Right lung (tissue), 10 donors: Measurements from ENCODE around the gene USH1C. TPM values are rescaled to one million over a fixed set of nuclear protein-coding genes. Genes with fewer than 3 reads are reported as not detected.

Source experiments
- DNase-seq, 2 donors: peaks; one replicate each; pipeline ENCODE4 v3.0.0-alpha.2; 2013
- long read RNA-seq, 8 donors: transcript quantifications; one replicate each; lab custom pipeline, GENCODE V29; 2026
- polyA plus RNA-seq, 5 donors: library from polyadenylated mRNA; unstranded; fragments of 120-200 nt; gene quantifications; one replicate each; pipeline versions ENCODE4 v1.2.1 to v1.2.3, GENCODE V29; 2013; ENCODE audit warnings: inconsistent platforms in 1 of 5, low replicate concordance in 1 of 5; ENCODE audit not compliant: insufficient read length in 5 of 5, insufficient read depth in 1 of 5

The USH1C gene
- polyA plus RNA-seq = under 1 TPM; 0.26 to 0.88 (median 0.33) TPM
- long read RNA-seq, donor 1, partial matches to known transcripts = 0 of 2 reads
- long read RNA-seq, donor 1, other reads (novel, unspliced or antisense) = 0 of 2 reads
- long read RNA-seq, donor 2 = 0 reads
- long read RNA-seq, donor 3 = 0 reads
- long read RNA-seq, donor 4 = 0 reads
- long read RNA-seq, donor 5, partial matches to known transcripts = 0 of 1 reads
- long read RNA-seq, donor 5, other reads (novel, unspliced or antisense) = 0 of 1 reads
- long read RNA-seq, donor 6 = 0 reads
- long read RNA-seq, donor 7 = 0 reads
- long read RNA-seq, donor 8 = 0 reads

DNA sequence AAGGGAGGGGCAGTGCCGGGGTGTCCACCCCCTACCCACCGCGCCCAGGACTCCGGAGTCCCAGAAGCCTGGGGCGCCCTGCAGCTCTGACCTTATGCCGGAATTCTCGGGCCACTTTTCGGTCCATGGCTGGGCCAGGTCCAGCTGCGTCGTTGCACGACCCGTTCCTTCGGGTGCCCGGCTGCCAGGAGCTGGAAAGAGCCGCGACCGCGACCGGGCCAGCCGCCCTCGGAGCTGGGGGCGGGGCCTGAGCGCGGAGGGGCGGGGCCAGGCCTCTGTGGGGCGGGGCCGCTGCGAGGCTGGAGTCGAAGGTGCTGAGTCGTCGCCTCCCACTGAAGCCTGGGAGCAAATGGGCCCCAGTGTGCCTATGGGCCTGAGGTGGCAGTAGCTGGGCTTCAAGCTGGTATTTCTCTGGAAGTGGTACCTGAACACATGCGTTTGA, at the start of gene USH1C:
USH1C (minus strand) TSS at position 236 of the 442 bp plus-strand sequence; CDS start at position 127, 109 bp downstream.
- no peak for DNase-seq

DNA sequence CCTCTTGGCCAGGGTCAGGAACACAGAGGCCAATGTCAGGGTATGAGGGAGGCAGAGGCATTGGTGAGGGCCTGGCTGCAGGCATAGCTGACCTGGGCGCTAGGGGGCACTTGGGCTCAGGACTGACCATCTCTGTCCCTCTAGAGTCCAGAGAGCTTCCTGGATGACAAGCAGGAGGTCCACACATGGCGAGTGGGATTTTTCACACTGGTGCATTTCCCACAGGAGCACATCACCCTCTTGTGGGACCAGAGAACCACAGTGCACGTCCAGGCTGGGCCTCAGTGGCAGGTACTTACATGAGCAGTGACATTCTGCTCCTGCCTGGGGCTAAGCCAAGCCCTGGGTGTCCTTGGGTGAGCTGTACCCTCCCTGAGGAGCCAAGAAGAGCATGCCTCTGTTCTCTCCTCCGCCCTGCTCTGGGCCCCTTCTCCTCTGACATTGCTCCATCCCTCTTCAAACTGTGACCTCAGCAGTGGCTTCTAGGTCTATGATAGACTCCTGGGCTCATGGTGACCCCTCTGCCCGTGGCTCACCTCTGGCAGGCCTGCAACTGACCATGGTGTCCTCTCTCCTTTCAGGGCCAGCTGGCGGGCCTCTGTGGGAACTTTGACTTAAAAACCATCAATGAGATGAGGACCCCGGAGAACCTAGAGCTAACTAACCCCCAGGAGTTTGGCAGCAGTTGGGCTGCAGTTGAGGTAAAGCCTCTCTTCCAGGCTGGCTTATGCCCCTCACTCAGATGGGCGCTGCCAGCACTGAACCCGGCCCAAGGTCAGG, 49.4 kb upstream of the USH1C start:
- no peak for DNase-seq

DNA sequence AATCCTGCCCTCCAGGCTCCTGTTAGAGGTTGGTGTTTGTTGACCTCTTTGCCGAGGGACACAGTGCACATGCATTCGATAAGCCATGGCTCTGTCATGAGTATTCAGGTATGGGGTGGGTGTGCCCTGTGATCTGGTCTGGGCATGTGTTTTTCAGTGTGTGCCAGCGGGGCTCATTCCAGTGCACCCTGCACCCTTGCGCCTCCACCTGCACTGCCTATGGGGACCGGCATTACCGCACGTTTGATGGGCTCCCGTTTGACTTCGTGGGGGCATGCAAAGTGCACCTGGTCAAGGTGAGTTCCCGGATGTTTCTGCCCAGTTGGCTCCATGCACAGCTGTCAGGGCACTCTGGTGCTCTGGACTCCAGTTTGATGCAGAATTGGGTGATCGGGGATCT, 47.1 kb upstream of the USH1C start:
- DNase-seq = no peak

DNA sequence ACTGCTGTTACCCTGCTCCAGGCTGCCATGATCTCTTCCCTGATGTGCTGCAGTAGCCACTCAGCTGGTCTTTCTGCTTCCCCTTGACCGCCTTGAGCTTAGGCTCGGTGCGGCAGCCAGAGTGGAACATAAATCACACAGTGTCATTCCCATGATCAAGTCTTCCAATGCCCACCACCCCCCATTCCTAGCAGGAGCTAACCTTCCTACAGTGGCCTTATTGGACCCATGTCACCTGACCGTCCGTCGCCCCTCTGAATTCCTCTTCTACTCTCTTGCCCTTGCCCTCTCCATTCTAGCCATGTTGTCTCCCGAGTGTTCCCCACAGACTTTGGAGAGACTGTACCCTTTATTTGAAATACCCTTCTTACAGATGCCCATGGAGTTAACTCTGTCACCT, 46.2 kb upstream of the USH1C start:
- DNase-seq = no peak

DNA sequence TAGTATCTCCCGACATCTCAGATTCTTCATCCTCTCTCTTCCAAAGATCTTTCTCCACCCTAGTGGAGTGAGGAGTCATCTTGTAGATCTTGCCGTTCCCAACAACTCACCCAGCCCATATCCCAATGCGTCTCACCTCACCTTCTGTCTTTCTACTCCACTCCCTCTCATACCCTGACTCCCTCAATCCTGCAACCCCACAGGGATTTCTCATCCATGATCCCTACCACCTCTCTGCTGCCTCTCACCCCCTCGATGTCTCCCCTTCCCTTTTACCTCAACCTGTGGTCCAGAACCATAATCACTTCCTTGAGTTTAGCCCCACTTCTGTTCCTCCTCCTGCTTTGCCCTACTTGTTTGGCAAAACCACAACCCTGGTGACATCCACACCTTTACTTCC, 44.5 kb upstream of the USH1C start:
- DNase-seq = no peak

DNA sequence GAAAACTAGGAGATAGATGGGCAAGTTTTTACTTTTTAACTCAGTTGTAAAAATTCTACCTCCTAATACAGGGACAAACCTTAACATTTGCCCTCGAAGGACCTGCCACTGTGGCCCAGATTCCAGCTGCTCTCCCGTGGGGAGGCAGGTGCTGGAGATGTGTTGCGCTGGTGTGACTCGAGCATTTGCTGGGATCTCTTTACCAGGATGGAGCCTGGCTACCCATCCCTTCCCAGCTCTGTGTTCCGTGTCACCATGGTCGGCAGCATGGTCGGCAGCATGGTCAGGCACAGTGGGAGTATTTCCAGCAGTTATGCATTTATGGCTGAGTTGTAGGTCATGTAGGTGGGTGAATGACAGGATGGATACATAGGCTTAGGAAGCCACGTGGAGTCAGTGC, 44.0 kb upstream of the USH1C start:
- DNase-seq = no peak

DNA sequence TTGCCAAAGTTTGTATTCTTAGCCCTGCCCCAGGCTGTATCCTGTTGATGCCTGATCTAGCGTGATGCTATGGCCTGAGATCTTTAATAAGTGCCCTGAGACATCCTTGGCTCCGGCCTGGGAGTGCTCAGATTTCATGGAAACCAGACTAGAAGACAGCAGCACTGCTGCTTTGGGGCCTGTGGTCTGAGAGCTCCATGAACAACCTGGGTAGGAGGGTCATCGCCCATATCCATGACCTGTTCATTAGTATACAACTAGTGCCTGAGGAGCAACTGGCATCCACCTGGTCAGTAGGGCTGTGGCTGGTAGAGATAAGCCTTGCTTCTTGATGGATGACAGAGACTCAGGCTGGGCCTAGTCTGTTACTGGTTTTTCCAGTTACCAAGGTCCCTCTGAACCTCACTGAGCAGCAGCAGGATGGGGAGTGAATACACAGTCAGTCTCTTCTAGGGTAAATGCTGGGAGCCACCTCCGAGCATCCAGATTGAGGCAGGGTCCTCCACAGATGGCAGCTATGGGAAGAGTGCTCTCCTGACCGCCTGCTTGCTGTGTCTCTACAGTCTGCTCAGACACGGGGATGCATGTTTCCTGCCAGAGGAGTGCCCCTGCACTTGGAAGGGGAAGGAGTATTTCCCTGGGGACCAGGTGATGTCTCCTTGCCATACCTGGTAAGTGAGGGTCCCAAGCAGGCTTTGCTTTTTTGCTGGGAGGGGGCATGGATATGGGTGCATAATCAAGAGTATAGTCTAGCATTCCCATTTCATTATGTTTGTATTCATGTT, 41.9 kb upstream of the USH1C start:
- DNase-seq = no peak

DNA sequence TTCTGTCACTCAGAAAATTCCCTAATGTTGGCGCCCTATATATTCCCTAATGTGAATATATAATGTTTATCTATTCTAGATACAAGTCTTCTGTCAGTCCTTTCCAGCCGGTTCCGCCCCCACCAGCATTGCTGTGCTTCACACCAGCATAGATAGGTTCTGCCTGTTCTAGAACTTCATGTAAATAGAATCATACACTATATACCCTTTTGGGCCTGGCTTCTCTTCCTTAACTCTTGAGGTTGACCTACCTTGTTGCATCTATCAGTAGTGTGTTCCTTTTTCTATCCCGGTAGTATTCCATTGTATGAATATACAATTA, 37.5 kb upstream of the USH1C start:
- DNase-seq = no peak

DNA sequence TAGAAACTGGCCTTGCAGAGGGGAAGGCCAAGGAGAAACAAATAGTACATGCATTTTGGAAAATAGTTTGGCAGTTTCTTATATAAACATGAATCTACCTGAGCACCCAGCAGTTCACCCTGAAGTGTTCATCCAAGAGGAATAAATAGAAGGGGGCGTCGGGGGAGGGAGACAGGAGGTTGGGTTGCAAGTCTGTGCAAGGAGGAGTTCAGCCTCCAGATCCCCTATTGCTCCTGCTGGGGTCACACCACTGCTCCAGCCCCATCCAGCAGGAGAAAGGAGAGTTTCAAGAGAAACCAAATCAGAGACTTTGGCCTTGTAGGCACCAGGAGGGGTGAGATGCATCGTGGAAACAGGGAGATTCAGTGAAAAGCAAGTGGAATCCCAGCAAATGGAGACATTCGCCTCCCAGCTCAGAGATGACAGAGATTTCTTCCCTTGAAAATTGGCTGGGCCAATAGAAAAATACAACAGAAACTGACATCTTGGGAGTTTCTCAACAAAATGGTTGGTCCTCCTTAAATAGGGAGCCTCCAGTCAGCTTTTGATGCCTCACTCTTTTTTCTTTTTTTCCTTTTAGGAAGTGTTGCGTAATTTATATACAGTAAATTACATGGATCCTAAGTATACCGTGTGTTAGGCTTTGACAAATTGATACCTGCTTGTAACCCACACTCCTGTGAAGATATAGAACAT, 37.0 kb upstream of the USH1C start:
- DNase-seq = no peak

DNA sequence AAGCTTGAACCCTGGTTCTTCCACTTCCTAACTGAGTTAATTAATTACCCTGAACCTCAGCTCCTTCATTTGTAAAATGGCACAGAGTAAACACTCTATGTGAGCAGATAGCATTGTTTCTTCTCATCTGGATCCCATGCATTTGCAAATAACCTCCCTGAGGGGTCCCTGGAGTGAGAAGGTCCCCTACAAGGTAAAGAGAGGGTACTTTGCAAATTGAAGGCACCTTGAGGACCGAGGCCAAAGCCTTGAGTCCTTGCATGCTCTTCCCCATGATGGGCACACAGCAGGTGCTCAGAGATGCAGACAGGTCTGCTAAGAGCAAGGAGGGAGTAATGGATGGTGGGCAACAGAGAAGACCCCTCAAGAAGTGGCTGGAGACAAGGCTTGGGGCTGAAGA, 36.1 kb upstream of the USH1C start:
- DNase-seq = no peak

DNA sequence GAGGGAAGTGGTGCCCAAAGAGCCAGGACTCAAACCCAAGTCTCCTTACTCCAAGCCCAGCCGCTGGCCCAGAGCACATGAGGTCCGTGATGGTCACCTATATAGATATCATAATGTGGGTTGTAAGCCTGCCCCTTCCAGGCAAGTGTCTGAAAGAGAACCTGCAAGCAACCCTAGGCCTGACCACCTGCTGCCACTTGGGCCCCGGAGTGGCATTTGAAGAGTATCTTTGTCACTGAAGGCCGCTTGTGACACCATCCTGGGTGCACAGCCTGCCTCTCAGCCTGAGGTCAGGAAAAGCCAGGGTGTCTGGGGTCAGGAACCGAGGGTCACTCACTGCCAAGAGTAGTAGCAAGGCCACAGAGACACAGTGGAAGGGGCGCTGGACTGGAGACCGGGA, 35.2 kb upstream of the USH1C start:
- DNase-seq = no peak

DNA sequence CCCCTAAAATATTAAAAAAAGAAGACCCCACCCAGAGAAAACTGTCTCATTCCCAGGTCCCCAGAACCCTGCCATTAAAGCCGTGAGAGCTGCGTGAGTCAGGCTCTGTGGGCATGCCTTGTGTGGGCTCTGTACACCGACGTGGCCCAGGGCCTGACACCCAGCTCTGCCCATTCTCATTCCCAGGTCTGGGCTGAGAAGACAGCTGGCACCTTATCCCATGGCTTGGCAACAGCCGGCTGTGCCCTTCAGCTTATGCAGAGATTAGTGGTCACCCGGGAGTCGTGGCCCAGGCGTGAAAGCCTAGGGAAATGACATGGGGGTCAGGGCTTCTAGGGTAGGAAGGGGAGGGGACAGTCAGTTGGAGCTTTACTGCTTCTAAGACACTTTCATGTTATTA, 34.7 kb upstream of the USH1C start:
- DNase-seq = no peak

DNA sequence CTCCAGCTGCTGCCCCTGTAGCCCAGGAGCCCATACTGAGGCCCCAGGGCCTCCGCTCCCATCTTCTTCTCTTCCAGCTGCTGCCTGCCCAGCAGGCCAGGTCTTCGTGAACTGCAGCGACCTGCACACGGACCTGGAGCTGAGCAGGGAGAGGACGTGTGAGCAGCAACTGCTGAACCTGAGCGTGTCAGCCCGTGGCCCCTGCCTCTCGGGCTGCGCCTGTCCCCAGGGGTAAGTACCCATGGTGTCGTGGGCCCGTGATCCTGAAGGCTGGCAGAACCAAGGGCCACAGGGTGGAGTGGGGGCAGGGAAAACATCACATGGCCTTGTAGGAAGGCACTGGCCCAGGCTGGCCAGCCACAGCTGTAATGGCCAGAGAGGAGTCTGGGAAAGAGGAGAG, 34.1 kb upstream of the USH1C start:
- DNase-seq = no peak

DNA sequence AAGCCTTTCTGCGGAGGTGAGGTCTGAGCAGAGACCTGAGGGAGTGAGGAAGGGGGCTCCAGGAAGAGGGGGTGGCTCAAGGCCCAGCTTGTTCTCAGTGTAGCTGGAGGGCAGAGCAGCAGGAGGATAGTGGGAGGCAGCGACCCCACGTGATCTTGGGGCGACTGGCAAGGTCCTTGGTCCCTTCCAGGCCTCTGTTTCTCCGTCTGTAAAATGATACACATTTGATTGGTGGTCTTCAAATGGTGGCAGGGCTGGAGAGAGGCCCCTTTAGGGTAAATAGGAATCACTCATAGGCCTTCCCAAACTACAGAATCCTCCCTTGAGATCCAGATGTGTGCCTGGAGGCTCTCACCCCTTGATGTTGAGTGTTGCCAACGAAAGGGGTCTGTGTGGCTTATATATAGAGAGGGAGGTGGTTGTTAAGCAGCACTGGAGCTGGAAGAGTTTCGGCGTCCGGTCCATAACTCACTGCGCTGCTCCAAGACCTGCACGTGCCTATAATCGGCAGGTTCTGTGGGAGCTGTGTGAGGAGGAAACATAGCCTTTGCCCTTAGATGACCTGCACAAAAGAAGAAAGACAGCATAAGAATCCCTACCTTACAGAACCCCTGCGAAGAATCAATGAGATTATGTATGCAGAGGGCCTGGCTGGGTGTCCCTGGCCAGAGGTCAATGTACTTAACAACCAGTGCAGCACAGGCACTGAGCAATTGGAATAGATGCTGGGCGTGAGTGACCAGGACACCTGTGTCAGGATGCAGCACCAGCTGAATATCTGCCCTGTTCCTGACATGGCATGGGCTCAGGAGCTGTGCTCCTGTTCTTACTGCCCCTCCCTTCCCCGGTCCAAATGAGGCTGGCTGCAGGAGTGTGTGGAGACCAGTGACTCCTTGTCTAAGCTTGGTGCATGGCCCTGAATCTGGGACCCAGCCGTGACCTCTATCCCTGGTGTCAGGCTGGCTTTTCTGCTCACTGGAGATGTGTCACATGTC, 31.5 kb upstream of the USH1C start:
- no peak for DNase-seq

DNA sequence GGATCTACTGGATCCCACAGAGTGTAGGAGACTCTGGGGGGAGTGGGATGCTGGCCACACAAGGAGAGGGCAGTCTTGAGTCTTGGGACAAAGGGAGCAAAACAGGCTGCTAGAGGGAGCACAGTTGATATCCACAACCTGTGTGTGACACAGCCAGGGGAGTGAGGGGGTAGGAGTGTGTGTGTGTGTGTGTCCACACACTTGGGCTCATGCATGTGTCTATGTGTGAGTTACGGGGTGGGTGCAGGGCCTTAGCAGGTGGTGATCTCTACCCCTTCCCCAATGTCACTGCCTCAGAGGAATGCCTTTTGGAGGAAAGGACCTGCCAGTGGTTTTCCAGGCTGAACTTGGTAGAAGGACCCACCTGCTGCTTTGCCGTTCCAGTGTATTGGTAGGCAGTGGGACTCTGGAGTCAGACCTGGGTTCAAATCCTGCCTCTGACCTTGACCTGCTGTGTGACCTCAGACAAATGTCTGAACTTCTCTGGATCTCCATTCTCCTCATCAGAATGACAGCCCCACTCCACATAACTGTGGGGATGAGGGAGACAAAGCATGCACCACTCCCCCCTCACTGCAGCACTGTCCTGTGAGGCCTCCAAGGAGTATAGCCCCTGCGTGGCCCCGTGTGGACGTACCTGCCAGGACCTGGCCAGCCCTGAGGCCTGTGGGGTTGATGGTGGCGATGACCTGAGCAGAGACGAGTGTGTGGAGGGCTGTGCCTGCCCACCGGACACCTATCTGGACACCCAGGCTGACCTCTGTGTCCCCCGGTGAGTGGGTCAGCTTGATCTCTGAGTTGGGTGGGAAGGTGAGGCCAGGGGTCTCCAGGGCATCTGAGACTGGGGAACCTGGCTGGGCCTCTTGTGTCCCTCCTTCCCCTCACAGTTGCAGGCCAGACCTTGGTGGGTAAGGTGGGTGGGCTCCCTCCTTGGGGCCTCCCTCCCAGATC, 30.2 kb upstream of the USH1C start:
- DNase-seq = no peak

DNA sequence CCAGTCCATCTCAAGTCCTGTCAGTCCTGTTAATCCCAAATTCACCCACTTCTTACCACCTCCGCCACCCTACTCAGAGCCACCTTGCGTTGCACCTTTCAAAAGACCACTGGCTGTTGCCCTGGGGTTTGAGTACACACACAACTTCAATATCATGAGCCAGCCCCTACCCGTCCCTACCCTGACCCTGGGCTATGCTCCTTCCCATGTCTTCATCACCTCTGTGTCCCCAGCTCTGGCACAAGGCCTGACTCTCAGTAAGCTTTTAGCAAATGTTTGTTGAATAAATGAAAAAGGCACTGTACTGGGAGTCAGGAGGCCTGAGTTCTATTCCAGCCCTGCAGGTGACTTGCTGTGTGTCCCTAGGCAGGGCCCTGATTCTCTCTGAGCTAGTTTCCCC, 29.3 kb upstream of the USH1C start:
- DNase-seq = no peak

DNA sequence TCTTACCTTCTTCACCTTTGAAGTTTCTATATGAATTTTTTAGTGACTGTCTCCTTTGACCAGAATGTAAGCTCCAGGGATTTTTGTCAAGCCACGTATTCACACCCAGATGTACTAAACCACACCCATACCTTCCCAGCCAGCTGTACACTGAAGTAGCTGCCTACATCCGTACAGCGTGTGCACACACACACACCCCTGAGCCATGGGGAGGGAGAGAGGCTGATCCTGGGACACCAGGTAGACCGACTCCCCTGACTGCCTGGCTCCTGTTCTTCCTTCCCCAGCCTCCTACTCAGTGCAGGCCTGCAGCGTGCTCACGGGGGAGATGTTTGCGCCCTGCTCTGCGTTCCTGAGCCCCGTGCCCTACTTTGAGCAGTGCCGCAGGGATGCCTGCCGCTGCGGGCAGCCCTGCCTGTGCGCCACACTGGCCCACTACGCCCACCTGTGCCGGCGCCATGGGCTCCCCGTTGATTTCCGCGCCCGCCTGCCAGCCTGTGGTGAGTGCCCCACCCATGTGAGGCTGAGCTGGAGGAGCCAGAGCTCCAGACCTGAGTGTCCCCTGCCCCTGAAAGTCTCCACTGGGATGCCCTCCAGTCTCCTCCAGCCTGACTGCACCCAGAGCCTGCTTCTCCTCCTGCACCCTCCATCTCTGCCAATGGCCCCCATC, 28.7 kb upstream of the USH1C start:
- DNase-seq = no peak

DNA sequence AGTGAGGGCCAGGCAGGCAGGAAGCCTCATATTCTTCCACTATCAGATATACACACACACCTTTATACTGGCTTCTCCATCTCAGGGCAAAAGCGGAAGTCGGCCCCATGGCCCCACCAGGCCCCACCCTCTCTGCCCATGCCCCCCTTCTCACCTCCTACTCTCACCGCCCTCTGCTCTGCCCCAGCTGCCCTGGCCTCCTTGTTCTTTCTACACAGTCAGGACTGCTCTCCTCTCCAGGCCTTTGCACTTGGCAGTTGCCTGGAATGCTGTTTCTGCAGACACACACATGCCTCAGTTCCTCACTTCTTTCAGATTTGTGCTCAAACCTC, 28.1 kb upstream of the USH1C start:
- DNase-seq = no peak
